Activated T-helper 2 cell treated with anti-CD3 and anti-CD28 coated beads, Interferon-gamma antibody, Interleukin-2, Interleukin-4, amounts not matched to agents 10 μg/mL and 5 μg/mL and 100 μg/mL, durations not matched to agents 14 hours and 24 hours and 36 hours (primary cell): ENCODE data around the gene ITGA8. TPM values are rescaled to one million over a fixed set of nuclear protein-coding genes. Genes with fewer than 3 reads are reported as not detected.

Experiments used
- DNase-seq: peaks from one replicate; pipeline ENCODE4 v3.0.0; 2021; ENCODE audit warnings: low spot score
- H3K27ac Mint-ChIP-seq: one replicate; pipeline ENCODE4 v1.8.0; 2021; ENCODE audit warnings: mixed read lengths
- H3K27me3 Mint-ChIP-seq: one replicate; pipeline ENCODE4 v1.8.0; 2021; ENCODE audit warnings: low read depth, mixed read lengths
- H3K36me3 Mint-ChIP-seq: one replicate; pipeline ENCODE4 v1.8.0; 2021; ENCODE audit warnings: low read depth, mixed read lengths
- H3K4me1 Mint-ChIP-seq: one replicate; pipeline ENCODE4 v1.8.0; 2021; ENCODE audit warnings: low read depth, mixed read lengths
- H3K4me3 Mint-ChIP-seq: one replicate; pipeline ENCODE4 v1.8.0; 2021; ENCODE audit warnings: low read depth, mild to moderate bottlenecking, moderate library complexity, mixed read lengths
- H3K9me3 Mint-ChIP-seq: one replicate; pipeline ENCODE4 v1.8.0; 2021; ENCODE audit warnings: mixed read lengths
- intact Hi-C: fragments of 100-400 bp; cut with micrococcal nuclease; formaldehyde crosslinking; loops from one replicate; pipeline ENCODE4 v1.15.1; 2023
- total RNA-seq: library from RNA; stranded (reverse); gene quantifications from 2 replicates; pipeline ENCODE4 v1.2.3, GENCODE V29; 2022

Gene ITGA8
- total RNA-seq, 1 donor from 2014 or later: not detected

- Mint-ChIP-seq H3K27ac (no peak overlapping the region), H3K9me3 (no peaks in the 10 kb centered on the region), H3K27me3 (peaks cover 10% of the 10 kb centered on the region), H3K4me3 (no peak overlapping the region), H3K36me3 (no peaks in the 10 kb centered on the region), H3K4me1 (no peaks in the 10 kb centered on the region)
- intact Hi-C loops: loop anchor here (5.0 kb wide), 1 partner anchor 312 kb away; no protein-coding TSS in a partner anchor
- peak; percentile 14 for DNase-seq
Measured at GRCh38 chr10:15744217-15744865, 24.6 kb upstream of the ITGA8 start.

GRCh38 chr10:15743443-15743842 lies 23.7 kb upstream of the ITGA8 start:
- Mint-ChIP-seq H3K27me3 (peaks cover 10% of the 10 kb centered on the region), H3K36me3 (no peaks in the 10 kb centered on the region), H3K4me1 (no peaks in the 10 kb centered on the region), H3K4me3 (no peak overlapping the region), H3K9me3 (no peaks in the 10 kb centered on the region), H3K27ac (no peak overlapping the region)
- no peak for DNase-seq
- intact Hi-C loops: loop anchor here (5.0 kb wide), 1 partner anchor 311 kb away; no protein-coding TSS in a partner anchor

- Mint-ChIP-seq H3K36me3 (no peaks in the 10 kb centered on the region), H3K27ac (no peak overlapping the region), H3K9me3 (no peaks in the 10 kb centered on the region), H3K4me3 (no peak overlapping the region), H3K4me1 (no peaks in the 10 kb centered on the region), H3K27me3 (peaks cover 10% of the 10 kb centered on the region)
- no peak for DNase-seq
- intact Hi-C loops: loop anchor here (5.0 kb wide), 1 partner anchor 311 kb away; no protein-coding TSS in a partner anchor
Measured at GRCh38 chr10:15742836-15743235, 23.1 kb upstream of the ITGA8 start.

- intact Hi-C loops: loop anchor here (5.0 kb wide), 1 partner anchor 310 kb away; no protein-coding TSS in a partner anchor
- H3K9me3 Mint-ChIP-seq: no peaks in the 10 kb centered on the region
- H3K27ac Mint-ChIP-seq: no peak overlapping the region
- no peaks in the 10 kb centered on the region for H3K36me3 Mint-ChIP-seq
- H3K4me1 Mint-ChIP-seq: no peaks in the 10 kb centered on the region
- H3K27me3 Mint-ChIP-seq: peaks cover 12% of the 10 kb centered on the region
- DNase-seq: no peak
- H3K4me3 Mint-ChIP-seq: no peak overlapping the region
Measured at GRCh38 chr10:15742102-15742501, 22.4 kb upstream of the ITGA8 start.

- Mint-ChIP-seq H3K4me3 (no peak overlapping the region), H3K36me3 (no peaks in the 10 kb centered on the region), H3K27me3 (peaks cover 8% of the 10 kb centered on the region), H3K4me1 (no peaks in the 10 kb centered on the region), H3K27ac (no peak overlapping the region), H3K9me3 (no peaks in the 10 kb centered on the region)
- intact Hi-C loops: loop anchor here (5.0 kb wide), 1 partner anchor 309 kb away; no protein-coding TSS in a partner anchor
- DNase-seq: no peak
Measured at GRCh38 chr10:15741581-15741980, 21.9 kb upstream of the ITGA8 start.

GRCh38 chr10:15740261-15740660 lies 20.5 kb upstream of the ITGA8 start:
- intact Hi-C loops: loop anchor here (5.0 kb wide), 1 partner anchor 308 kb away; no protein-coding TSS in a partner anchor
- Mint-ChIP-seq H3K27ac (no peak overlapping the region), H3K9me3 (no peaks in the 10 kb centered on the region), H3K4me3 (no peak overlapping the region), H3K4me1 (no peaks in the 10 kb centered on the region), H3K36me3 (no peaks in the 10 kb centered on the region), H3K27me3 (peaks cover 9% of the 10 kb centered on the region)
- no peak for DNase-seq

- Mint-ChIP-seq H3K36me3 (no peaks in the 10 kb centered on the region), H3K4me1 (no peaks in the 10 kb centered on the region), H3K4me3 (no peak overlapping the region), H3K27ac (no peak overlapping the region), H3K9me3 (no peaks in the 10 kb centered on the region), H3K27me3 (peaks cover 7% of the 10 kb centered on the region)
- intact Hi-C loops: no loop called here
- no peak for DNase-seq
Measured at GRCh38 chr10:15739254-15739970, 19.7 kb upstream of the ITGA8 start.

GRCh38 chr10:15738270-15738925 lies 18.7 kb upstream of the ITGA8 start:
- Mint-ChIP-seq H3K4me1 (no peaks in the 10 kb centered on the region), H3K36me3 (no peaks in the 10 kb centered on the region), H3K4me3 (no peak overlapping the region), H3K27ac (no peak overlapping the region), H3K9me3 (no peaks in the 10 kb centered on the region), H3K27me3 (peaks cover 7% of the 10 kb centered on the region)
- intact Hi-C loops: no loop called here
- DNase-seq: no peak

- Mint-ChIP-seq H3K4me1 (no peaks in the 10 kb centered on the region), H3K36me3 (no peaks in the 10 kb centered on the region), H3K4me3 (no peak overlapping the region), H3K9me3 (no peaks in the 10 kb centered on the region), H3K27ac (no peak overlapping the region), H3K27me3 (peaks cover 7% of the 10 kb centered on the region)
- DNase-seq: no peak
- intact Hi-C loops: no loop called here
Measured at GRCh38 chr10:15737656-15738055, 17.9 kb upstream of the ITGA8 start.

GRCh38 chr10:15735763-15736162 lies 16.0 kb upstream of the ITGA8 start:
- Mint-ChIP-seq H3K4me3 (no peak overlapping the region), H3K27ac (no peak overlapping the region), H3K4me1 (no peaks in the 10 kb centered on the region), H3K27me3 (peaks cover 6% of the 10 kb centered on the region), H3K36me3 (no peaks in the 10 kb centered on the region), H3K9me3 (no peaks in the 10 kb centered on the region)
- no peak for DNase-seq
- intact Hi-C loops: no loop called here

- Mint-ChIP-seq H3K36me3 (no peaks in the 10 kb centered on the region), H3K27ac (no peak overlapping the region)
Measured at GRCh38 chr10:15730341-15730740, 10.6 kb upstream of the ITGA8 start.

GRCh38 chr10:15729890-15730289 lies 10.2 kb upstream of the ITGA8 start:
- H3K36me3 Mint-ChIP-seq: no peaks in the 10 kb centered on the region

More at GRCh38 chr10:15730341-15730740, 10.6 kb upstream of the ITGA8 start:
- no peaks in the 10 kb centered on the region for H3K4me1 Mint-ChIP-seq
- no peak overlapping the region for H3K4me3 Mint-ChIP-seq
- intact Hi-C loops: no loop called here
- H3K9me3 Mint-ChIP-seq: no peaks in the 10 kb centered on the region
- peaks cover 7% of the 10 kb centered on the region for H3K27me3 Mint-ChIP-seq
- DNase-seq: no peak

More at GRCh38 chr10:15729890-15730289, 10.2 kb upstream of the ITGA8 start:
- Mint-ChIP-seq H3K9me3 (no peaks in the 10 kb centered on the region), H3K4me1 (no peaks in the 10 kb centered on the region), H3K4me3 (no peak overlapping the region), H3K27me3 (peaks cover 7% of the 10 kb centered on the region), H3K27ac (no peak overlapping the region)
- DNase-seq: no peak
- intact Hi-C loops: loop anchor here (5.0 to 10.0 kb wide), 2 partner anchors 92 to 145 kb away; no protein-coding TSS in a partner anchor
